Effector memory CD8-positive, alpha-beta T cell (primary cell): ENCODE data around the gene SPINK2.

ENCODE experiments used
- ATAC-seq: fragments of 150-1000 bp; cut with Tn5 transposase; replicated peaks from 2 replicates; pipeline ENCODE4 v1.10.0; 2021; ENCODE audit warnings: mild to moderate bottlenecking, moderate library complexity
- DNase-seq, 3 experiments: peaks; one replicate each; pipeline ENCODE4 v3.0.0; 2021
- H3K27ac Mint-ChIP-seq, 2 donors: one replicate each; pipeline ENCODE4 v1.8.0; 2022; ENCODE audit warnings: mild to moderate bottlenecking in 2 of 2, mixed read lengths in 2 of 2, moderate library complexity in 2 of 2
- H3K27me3 Mint-ChIP-seq, 2 donors: one replicate each; pipeline ENCODE4 v1.8.0; 2022; ENCODE audit warnings: mixed read lengths in 2 of 2
- H3K36me3 Mint-ChIP-seq: one replicate; pipeline ENCODE4 v1.8.0; 2022; ENCODE audit warnings: mild to moderate bottlenecking, moderate library complexity, mixed read lengths; ENCODE audit not compliant: insufficient read depth
- H3K4me1 Mint-ChIP-seq, 2 donors: one replicate each; pipeline ENCODE4 v1.8.0; 2022; ENCODE audit warnings: low read depth in 2 of 2, mixed read lengths in 2 of 2
- H3K4me3 Mint-ChIP-seq, 2 donors: one replicate each; pipeline ENCODE4 v1.8.0; 2022; ENCODE audit warnings: mild to moderate bottlenecking in 2 of 2, mixed read lengths in 2 of 2, moderate library complexity in 2 of 2
- H3K9me3 Mint-ChIP-seq, 2 donors: one replicate each; pipeline ENCODE4 v1.8.0; 2022; ENCODE audit warnings: mixed read lengths in 2 of 2
- total RNA-seq, 9 experiments: gene quantifications; one replicate each; lab custom pipeline; 2026; lab: John Stamatoyannopoulos, UW

SPINK2 gene
- 0 to 2.8 (median 0.11) reads per million in 9 experiments for total RNA-seq

DNA sequence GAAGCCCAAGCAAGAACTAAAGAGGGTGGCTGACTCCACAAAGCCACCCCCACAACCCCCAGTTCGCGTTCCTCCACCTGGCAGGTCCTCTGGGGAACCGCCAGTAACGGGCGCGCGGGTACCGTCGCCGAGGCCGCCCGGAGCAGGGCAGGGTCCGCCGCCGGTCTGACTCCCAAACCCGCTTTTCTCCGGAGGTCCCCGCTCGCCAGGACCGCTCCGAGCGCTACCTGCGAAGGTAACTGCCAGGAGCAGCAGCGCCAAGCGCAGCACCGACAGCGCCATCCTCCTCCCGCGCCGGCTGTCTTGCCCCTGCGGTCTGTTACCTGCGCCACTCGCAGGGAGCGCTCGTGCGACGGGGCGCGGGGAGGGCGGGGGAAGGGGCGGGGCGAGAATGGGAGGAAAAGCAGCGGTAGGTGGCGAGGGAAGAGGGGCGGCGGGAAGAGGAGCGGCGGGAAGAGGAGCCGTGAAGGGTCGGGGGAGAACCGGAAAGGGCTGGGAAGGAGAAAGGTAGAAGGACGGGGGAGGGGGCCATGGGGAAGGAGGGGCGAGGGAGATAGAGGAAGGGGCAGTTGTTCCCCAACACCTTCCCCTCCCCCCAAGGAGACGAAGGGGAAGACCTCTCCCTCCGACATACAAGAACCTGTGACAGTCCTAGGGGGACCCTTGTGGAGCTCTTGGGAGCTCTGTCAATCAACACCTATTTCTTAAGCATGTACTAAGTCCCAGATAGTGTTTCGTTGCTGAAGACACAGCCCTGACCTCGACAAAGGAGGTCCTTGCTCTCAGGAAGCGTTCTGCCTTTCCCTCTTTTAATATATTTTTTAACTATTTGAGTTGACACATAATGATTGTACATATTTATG is at the start of gene SPINK2:
SPINK2 (minus strand) TSS at position 321 of the 863 bp plus-strand sequence; CDS start at position 282, 39 bp downstream.
- Mint-ChIP-seq H3K27me3 (no peaks in the 10 kb centered on the region), H3K4me1 (peaks cover 13 to 15% of the 10 kb centered on the region in 2 donors), H3K27ac (peak within 1 kb of the TSS in 1 of 2 donors; percentile 51), H3K36me3 (no peaks in the 10 kb centered on the region), H3K4me3 (peak within 1 kb of the TSS; percentile 78 to 79), H3K9me3 (no peaks in the 10 kb centered on the region)
- DNase-seq (peak; percentile 44 to 54 (median 52)), ATAC-seq (peak; percentile 95)

DNA sequence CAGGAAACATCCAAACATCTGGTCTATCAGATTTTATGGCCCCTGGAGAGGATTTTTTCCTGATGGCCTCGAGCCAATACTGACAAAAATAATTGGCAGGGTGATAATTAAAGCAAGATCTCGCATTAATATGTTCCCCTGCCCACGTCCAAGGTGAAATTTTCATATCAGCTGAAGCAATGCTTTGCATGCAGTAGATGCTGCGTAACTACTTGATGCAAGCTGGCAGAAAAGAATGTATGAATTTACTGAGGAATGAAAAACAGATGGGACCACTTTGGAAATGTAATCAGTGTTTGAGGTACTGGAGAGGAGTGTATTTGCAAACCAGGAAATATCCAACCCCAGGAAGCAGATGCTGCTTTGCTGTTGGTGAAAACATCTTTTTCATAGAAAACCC is 49.4 kb upstream of the SPINK2 start:
- H3K4me1 Mint-ChIP-seq, result no peaks in the 10 kb centered on the region
- no peaks in the 10 kb centered on the region for H3K36me3 Mint-ChIP-seq
- DNase-seq (no peak), ATAC-seq (no peak)
- no peaks in the 10 kb centered on the region for H3K27me3 Mint-ChIP-seq
- H3K9me3 Mint-ChIP-seq, result no peaks in the 10 kb centered on the region
- no peak overlapping the region for H3K4me3 Mint-ChIP-seq
- H3K27ac Mint-ChIP-seq, result peak overlapping the region in 1 of 2 donors; percentile 29

GRCh38 chr4:56863441-56864139 is 42.1 kb upstream of the SPINK2 start:
- H3K4me1 Mint-ChIP-seq, result peaks cover 0 to 4% of the 10 kb centered on the region in 2 donors
- H3K9me3 Mint-ChIP-seq, result no peaks in the 10 kb centered on the region
- no peak for DNase-seq
- no peaks in the 10 kb centered on the region for H3K36me3 Mint-ChIP-seq
- peaks cover 0 to 9% of the 10 kb centered on the region in 2 donors for H3K27me3 Mint-ChIP-seq
- ATAC-seq, result no peak
- no peak overlapping the region for H3K4me3 Mint-ChIP-seq
- H3K27ac Mint-ChIP-seq, result no peak overlapping the region

- Mint-ChIP-seq H3K4me3 (no peak overlapping the region), H3K27ac (no peak overlapping the region), H3K9me3 (no peaks in the 10 kb centered on the region), H3K27me3 (peaks cover 6 to 9% of the 10 kb centered on the region in 2 donors), H3K4me1 (peaks cover 0 to 4% of the 10 kb centered on the region in 2 donors), H3K36me3 (no peaks in the 10 kb centered on the region)
- ATAC-seq (no peak), DNase-seq (no peak)
Measured at GRCh38 chr4:56861360-56861759, 39.9 kb upstream of the SPINK2 start.

- Mint-ChIP-seq H3K27me3 (peaks cover 6 to 9% of the 10 kb centered on the region in 2 donors), H3K4me3 (no peak overlapping the region), H3K9me3 (no peaks in the 10 kb centered on the region), H3K27ac (no peak overlapping the region), H3K4me1 (peaks cover 0 to 4% of the 10 kb centered on the region in 2 donors), H3K36me3 (no peaks in the 10 kb centered on the region)
- DNase-seq (no peak), ATAC-seq (no peak)
Measured at GRCh38 chr4:56860781-56861180, 39.3 kb upstream of the SPINK2 start.

- no peak for ATAC-seq
- H3K27ac Mint-ChIP-seq, result no peak overlapping the region
Measured at GRCh38 chr4:56859841-56860240, 38.3 kb upstream of the SPINK2 start.

GRCh38 chr4:56857601-56858309 is 36.3 kb upstream of the SPINK2 start:
- Mint-ChIP-seq H3K9me3 (no peaks in the 10 kb centered on the region), H3K36me3 (no peaks in the 10 kb centered on the region), H3K4me3 (no peak overlapping the region), H3K27ac (no peak overlapping the region), H3K4me1 (no peaks in the 10 kb centered on the region), H3K27me3 (peaks cover 6 to 9% of the 10 kb centered on the region in 2 donors)
- DNase-seq (no peak), ATAC-seq (no peak)

More at GRCh38 chr4:56859841-56860240, 38.3 kb upstream of the SPINK2 start:
- H3K36me3 Mint-ChIP-seq, result no peaks in the 10 kb centered on the region
- H3K27me3 Mint-ChIP-seq, result peaks cover 6 to 9% of the 10 kb centered on the region in 2 donors
- H3K9me3 Mint-ChIP-seq, result no peaks in the 10 kb centered on the region
- H3K4me3 Mint-ChIP-seq, result no peak overlapping the region
- no peak for DNase-seq
- peaks cover 0 to 4% of the 10 kb centered on the region in 2 donors for H3K4me1 Mint-ChIP-seq

DNA sequence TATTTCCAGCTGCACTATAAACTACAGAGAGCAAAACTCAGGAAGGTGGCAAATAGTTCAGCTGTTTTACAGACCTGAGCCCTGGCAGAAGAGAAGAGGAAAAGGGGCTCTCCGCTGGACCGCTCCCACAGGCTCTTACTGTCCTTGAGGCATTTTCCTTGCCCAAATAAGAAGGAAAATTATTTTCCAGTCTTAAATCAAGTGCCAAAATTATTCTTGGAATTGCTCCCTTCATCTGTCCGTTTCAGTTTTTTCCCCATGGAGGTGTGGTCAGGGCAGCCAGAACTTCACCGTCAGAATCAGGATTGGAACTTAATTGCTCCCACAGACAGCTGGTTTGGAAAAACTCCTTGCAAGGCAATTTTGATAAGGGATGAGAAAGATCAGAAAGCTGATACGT is 35.2 kb upstream of the SPINK2 start:
- Mint-ChIP-seq H3K4me3 (no peak overlapping the region), H3K27ac (no peak overlapping the region), H3K4me1 (no peaks in the 10 kb centered on the region), H3K36me3 (no peaks in the 10 kb centered on the region), H3K9me3 (no peaks in the 10 kb centered on the region), H3K27me3 (peaks cover 6 to 9% of the 10 kb centered on the region in 2 donors)
- ATAC-seq, result no peak
- DNase-seq, result no peak

GRCh38 chr4:56850910-56851309 is 29.4 kb upstream of the SPINK2 start:
- no peak for DNase-seq
- ATAC-seq, result no peak
- no peaks in the 10 kb centered on the region for H3K36me3 Mint-ChIP-seq

DNA sequence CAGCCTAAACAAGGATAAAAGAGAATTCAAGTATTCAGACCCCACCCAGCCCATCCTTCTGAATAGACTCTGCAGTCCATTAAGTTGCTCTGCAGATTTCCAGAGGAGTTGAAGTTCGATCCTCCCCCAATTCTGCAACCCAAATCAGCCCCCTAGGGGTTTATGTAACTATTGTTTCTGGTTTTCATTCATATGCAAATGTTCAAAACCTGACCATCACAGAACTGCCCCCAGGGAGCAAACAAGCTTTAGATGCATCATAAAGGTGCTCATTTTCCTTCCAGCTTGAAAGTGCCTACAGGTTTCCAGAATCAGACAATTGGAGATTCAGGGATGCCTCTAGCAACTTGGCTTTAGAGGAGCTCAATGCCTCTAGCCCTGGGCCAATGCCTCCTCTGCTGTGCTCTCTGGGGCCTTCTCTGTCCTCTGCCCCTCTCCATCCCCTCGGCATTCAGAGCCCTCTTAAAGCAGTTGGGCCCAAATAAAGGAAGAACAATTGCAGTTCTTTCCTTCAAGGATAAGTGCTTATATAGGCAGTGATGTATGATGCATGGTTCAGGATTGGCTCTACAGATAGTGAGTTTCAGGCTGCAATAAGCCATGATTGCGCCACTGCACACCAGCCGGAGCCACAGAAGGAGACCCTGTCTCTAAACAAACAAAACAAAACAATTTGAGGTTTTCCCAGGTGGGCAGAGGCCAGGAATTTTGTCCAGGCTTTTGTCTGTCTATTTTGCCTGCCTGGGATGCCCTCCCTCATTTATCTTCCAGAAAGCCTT is 23.5 kb upstream of the SPINK2 start:
- Mint-ChIP-seq H3K27ac (no peak overlapping the region), H3K36me3 (no peaks in the 10 kb centered on the region), H3K9me3 (no peaks in the 10 kb centered on the region), H3K27me3 (no peaks in the 10 kb centered on the region), H3K4me3 (no peak overlapping the region), H3K4me1 (no peaks in the 10 kb centered on the region)
- ATAC-seq (no peak), DNase-seq (no peak)

More at GRCh38 chr4:56850910-56851309, 29.4 kb upstream of the SPINK2 start:
- no peaks in the 10 kb centered on the region for H3K9me3 Mint-ChIP-seq
- no peaks in the 10 kb centered on the region for H3K27me3 Mint-ChIP-seq
- no peaks in the 10 kb centered on the region for H3K4me1 Mint-ChIP-seq
- no peak overlapping the region for H3K27ac Mint-ChIP-seq
- no peak overlapping the region for H3K4me3 Mint-ChIP-seq

GRCh38 chr4:56843421-56843899 is 22.0 kb upstream of the SPINK2 start:
- Mint-ChIP-seq H3K9me3 (no peaks in the 10 kb centered on the region), H3K36me3 (no peaks in the 10 kb centered on the region), H3K4me1 (no peaks in the 10 kb centered on the region), H3K4me3 (no peak overlapping the region), H3K27me3 (no peaks in the 10 kb centered on the region), H3K27ac (no peak overlapping the region)
- ATAC-seq (no peak), DNase-seq (no peak)

GRCh38 chr4:56840559-56840958 is 19.1 kb upstream of the SPINK2 start:
- H3K4me1 Mint-ChIP-seq, result peaks cover 0 to 4% of the 10 kb centered on the region in 2 donors
- no peak for DNase-seq
- no peaks in the 10 kb centered on the region for H3K9me3 Mint-ChIP-seq
- H3K27me3 Mint-ChIP-seq, result no peaks in the 10 kb centered on the region
- no peak overlapping the region for H3K27ac Mint-ChIP-seq
- ATAC-seq, result no peak
- H3K36me3 Mint-ChIP-seq, result no peaks in the 10 kb centered on the region
- H3K4me3 Mint-ChIP-seq, result no peak overlapping the region
